Fibroblast of pulmonary artery (primary cell): ENCODE results near the gene ADSL.

Source experiments
- DNase-seq: peaks from one replicate; pipeline ENCODE4 v3.0.0-alpha.2; 2010; ENCODE audit warnings: low read depth
- H3K4me3 ChIP-seq: replicated peaks from 2 replicates; pipeline ENCODE4 v1.5.1; 2011; ENCODE audit warnings: low read depth, mild to moderate bottlenecking, control low read depth, low read length, moderate library complexity
- TF ChIP-seq, protein P1 (sequence below): IDR thresholded peaks from 2 replicates; pipeline ENCODE4 v1.5.1; 2011; ENCODE audit warnings: mild to moderate bottlenecking, control low read depth, low read length, inconsistent platforms; ENCODE audit errors: missing control alignments

The ADSL gene

DNA sequence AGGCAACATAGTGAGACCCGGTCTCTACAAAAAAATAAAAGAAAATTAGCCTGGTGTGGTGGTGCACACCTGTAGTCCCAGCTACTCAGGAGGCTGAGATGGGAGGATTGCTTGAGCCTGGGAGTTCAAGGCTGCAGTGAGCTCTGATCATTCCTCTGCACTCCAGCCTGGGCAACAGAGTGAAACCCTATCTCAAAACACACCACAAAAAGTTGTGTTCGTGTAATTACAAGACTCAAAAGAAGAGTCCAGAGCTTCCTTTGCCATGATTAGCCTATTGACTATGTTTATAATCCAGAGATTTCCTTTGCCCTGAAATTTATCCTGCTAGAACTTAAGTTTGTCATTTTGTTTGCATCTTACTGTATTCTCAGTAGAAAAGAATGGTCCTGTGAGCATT lies 45.1 kb downstream of the ADSL start:
- TF ChIP-seq, protein P1, sequence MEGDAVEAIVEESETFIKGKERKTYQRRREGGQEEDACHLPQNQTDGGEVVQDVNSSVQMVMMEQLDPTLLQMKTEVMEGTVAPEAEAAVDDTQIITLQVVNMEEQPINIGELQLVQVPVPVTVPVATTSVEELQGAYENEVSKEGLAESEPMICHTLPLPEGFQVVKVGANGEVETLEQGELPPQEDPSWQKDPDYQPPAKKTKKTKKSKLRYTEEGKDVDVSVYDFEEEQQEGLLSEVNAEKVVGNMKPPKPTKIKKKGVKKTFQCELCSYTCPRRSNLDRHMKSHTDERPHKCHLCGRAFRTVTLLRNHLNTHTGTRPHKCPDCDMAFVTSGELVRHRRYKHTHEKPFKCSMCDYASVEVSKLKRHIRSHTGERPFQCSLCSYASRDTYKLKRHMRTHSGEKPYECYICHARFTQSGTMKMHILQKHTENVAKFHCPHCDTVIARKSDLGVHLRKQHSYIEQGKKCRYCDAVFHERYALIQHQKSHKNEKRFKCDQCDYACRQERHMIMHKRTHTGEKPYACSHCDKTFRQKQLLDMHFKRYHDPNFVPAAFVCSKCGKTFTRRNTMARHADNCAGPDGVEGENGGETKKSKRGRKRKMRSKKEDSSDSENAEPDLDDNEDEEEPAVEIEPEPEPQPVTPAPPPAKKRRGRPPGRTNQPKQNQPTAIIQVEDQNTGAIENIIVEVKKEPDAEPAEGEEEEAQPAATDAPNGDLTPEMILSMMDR, result no peak
- H3K4me3 ChIP-seq, result no peak overlapping the region
- no peak for DNase-seq

DNA sequence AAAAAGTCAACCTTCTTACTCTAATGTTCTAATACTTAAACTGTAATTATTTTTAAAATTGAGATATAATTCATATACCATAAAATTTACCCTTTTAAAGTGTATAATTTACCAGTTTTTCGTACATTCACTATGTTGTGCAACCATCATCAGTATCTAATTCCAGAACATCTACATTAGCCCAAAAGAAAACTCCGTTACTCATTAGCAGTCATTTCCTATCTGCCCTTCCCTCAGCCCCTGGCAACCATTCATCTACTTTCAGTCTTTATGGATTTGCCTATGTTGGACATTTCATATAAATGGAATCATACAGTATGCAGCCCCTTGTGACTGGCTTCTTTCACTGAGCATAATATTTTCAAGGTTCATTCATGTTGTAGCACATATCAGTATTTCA lies 46.3 kb downstream of the ADSL start:
- peak; percentile 52 for DNase-seq
- TF ChIP-seq, protein P1, result no peak

DNA sequence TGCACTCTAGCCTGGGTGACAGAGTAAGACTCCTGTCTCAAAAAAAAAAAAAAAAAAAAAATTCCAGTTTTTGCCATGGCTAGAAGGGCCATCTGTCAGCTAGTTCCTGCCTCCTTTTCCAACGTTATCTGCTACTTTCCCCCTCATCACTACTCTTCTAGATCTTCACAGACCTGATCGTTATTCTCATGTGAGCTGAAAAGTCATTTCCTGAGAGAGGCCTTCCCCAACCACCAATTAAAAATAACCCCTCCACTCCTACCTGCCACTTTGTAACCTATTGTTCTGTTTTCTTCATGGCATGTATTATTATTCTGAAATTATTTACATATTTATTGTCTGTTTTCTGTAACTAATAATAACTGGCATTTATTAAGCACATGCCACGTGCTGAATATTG lies 48.3 kb downstream of the ADSL start:
- DNase-seq, result no peak
- no peak overlapping the region for H3K4me3 ChIP-seq
- TF ChIP-seq, protein P1, result no peak

More for the DNA sequence above, 46.3 kb downstream of the ADSL start:
- no peak overlapping the region for H3K4me3 ChIP-seq

DNA sequence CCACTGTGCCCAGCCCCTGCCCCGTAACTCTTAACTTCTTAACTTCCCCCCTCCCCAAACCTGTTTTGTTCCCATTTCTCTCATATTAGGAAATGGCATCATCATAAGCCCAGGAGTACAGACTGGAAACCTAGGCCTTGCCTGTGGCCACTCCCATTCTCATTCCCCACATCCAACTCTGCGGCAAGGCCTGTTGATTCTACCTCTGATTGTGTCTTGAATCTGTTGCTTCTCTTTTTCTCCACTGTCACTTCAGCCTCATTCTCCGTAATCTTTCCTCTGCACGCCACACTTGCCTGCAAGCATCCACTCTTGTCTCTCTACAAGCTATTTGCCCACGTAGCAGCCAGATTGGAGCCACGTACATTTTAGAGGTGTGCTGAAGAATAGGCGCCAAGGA lies 49.3 kb downstream of the ADSL start:
- TF ChIP-seq, protein P1, result no peak
- no peak overlapping the region for H3K4me3 ChIP-seq
- DNase-seq, result no peak

DNA sequence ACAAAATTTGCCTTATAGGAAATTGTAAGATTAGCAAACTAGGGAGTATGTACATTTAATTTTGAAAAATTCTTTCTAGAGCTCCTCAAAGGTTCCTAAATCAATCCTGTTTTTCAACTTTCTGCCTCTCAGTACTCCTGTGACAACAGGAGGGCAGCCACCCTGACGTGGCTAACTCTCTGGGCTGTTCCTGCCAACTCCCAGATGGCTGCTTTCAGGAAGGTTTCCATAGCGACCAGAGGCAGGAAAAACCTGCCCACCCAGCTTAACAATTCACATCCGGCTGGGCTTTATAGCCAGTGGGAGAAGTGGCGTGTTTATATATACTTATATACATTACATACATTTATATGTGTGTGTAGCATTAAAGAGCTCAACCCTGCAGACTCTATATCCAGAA lies 50.6 kb downstream of the ADSL start:
- no peak overlapping the region for H3K4me3 ChIP-seq
- DNase-seq, result peak; percentile 91
- TF ChIP-seq, protein P1, result no peak

DNA sequence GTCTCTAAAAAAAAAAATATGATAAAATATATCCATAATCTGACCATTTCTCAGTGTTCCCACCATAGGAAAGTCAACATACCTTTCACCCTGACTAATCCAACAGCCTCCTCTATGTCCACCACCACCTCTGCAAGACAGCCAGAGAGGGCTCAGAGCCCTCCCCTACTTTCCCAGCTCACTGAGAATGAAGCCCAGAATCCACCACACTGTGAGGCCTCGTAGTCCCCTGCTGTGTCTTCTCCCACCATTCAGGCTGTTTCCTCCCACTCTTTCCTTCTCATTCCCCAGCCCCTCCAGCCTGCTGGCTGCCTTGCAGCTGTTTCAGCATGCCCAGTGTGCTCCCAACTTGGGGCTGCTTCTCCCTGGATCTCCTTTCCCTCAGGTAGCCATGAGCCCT lies 51.1 kb downstream of the ADSL start:
- TF ChIP-seq, protein P1, result no peak
- DNase-seq, result peak; percentile 68
- no peak overlapping the region for H3K4me3 ChIP-seq

DNA sequence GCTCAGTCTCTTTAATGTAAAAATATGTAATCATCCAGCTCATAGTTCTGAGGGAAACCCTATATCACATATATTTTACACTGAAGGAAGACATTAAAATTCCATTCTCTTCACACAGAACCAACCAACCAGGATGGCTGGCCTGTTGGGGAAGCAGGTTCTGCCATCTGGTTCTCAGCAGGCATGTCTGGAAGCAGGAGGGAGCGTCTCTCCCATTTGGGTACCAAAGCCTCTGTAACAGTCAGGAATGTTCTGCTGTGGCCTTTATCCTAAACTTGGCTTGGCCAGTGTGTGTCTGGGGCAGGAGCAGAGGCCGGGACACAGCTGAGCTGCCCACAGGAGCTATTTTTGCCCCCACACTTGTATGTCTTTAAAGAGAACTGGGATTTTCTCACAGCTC lies 53.3 kb downstream of the ADSL start:
- no peak overlapping the region for H3K4me3 ChIP-seq
- TF ChIP-seq, protein P1, result no peak
- no peak for DNase-seq
